Heart left ventricle (tissue), 13 donors: ENCODE data around the gene GNB1L.

ENCODE experiments used
- CTCF ChIP-seq, 12 donors: fragments of 200-600 bp; sonication (generic) in 4 of 12; IDR thresholded peaks; one replicate each; pipeline versions ENCODE4 v1.5.0 to v1.8.0; 2018 to 2022; ENCODE audit warnings: antibody characterized with exemption in 12 of 12, mild to moderate bottlenecking in 5 of 12
- POLR2A ChIP-seq, 2 donors: fragments of 450-650 bp; IDR thresholded peaks; one replicate each; pipeline ENCODE4 v1.6.1; 2017; ENCODE audit warnings: antibody characterized with exemption in 2 of 2, mild to moderate bottlenecking in 2 of 2, moderate library complexity in 2 of 2
- donor health status: ischemic (EF 13 %, LVEDD 7.1; RV severe dilation, severe dysfunction).
- donor health status: DM: no; HTN: yes; CAD: no.
- donor health status: DM: no; HTN: no; CAD: no.
- donor health status: ischemic (EF 25% LVEDD 6.9; RV normal size, moderate dysfunction).
- donor health status: ischemic (EF 25% LVEDD 5.7; RV mildly dilated, moderate dysfunction).
- donor health status: ischemic (EF 35%, LVEDD 5.7; RV mildly dilated, moderate dysfunction).
- donor health status: nonischemic (EF 11% LVEDD 7.7; RV severe dilation, severe dysfunction).
- donor health status: DM: yes; HTN: yes; CAD: no.
- donor health status: PGD.
- donor health status: ischemic (EF 29% LVEDD 5.4; RV normal size, mild dysfunction).
- donor health status: nonischemic (EF 23%, LVEDD 6.1; RV moderate dilation, normal function).

DNA sequence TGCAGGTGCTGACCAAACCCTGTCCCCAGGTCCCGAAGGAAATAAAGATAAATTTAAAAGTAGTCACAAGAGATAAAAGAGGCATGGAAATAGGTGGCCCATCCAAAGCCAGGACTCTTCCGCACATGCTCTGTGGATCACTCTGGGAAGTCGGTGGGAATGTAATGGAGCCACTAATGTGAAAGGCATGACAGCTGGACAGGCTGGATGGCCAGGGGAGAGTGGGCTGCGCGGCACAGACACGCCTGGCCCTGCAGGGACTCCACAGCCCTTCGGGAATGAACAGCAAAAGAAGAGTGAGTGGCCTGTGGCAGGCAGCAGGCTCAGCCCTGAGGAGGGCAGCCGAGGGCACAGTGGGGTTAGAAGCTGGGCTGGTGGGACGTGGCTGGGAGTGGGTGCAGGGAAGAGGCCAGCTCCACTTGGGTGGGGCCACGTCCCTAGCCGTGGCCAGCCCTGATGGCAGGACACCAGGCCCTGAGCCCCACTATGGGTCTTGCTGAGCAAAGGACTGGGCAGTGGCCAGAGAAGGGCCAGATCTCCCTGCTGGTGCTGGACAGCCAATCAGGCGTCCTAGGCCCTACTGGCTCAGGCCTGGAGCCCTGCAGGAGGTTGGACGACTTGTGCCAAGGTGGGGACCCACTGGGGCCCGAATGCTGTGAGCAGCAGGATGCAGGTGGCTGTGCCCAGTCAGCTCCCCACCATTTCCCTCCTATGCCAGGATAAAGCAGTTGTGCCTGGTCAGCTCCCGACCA lies 31.3 kb upstream of the GNB1L start:
- TF ChIP-seq POLR2A (IDR thresholded peaks at IDR 0.05) = no peak
- no peak for TF ChIP-seq CTCF (IDR thresholded peaks at IDR 0.05)
